ENCODE results near the gene UGT3A1.
A peak's percentile ranks its signal among the peaks of the same experiment; 100 is the strongest.

Gene UGT3A1

GRCh38 chr5:35939639-35940038, 51.6 kb downstream of the UGT3A1 start:
- H3K27me3 ChIP-seq (ENCODE audit: low read depth, low read length): no peaks in the 10 kb centered on the region
- no peaks in the 10 kb centered on the region for H3K4me1 ChIP-seq (ENCODE audit: control insufficient read depth in 1 of 2, insufficient read depth in 2 of 2, low read length in 2 of 2)
- no peaks in the 10 kb centered on the region for H3K9me3 ChIP-seq (ENCODE audit: control insufficient read depth in 1 of 2, low read length in 2 of 2)
- H3K4me3 ChIP-seq (ENCODE audit: low read depth in 1 of 2, low read length in 2 of 2): no peak overlapping the region
- H3K27ac ChIP-seq (ENCODE audit: low read length): no peak overlapping the region
- H3K36me3 ChIP-seq (ENCODE audit: control insufficient read depth in 1 of 2, insufficient read depth in 2 of 2, low read length in 2 of 2): no peaks in the 10 kb centered on the region

DNA sequence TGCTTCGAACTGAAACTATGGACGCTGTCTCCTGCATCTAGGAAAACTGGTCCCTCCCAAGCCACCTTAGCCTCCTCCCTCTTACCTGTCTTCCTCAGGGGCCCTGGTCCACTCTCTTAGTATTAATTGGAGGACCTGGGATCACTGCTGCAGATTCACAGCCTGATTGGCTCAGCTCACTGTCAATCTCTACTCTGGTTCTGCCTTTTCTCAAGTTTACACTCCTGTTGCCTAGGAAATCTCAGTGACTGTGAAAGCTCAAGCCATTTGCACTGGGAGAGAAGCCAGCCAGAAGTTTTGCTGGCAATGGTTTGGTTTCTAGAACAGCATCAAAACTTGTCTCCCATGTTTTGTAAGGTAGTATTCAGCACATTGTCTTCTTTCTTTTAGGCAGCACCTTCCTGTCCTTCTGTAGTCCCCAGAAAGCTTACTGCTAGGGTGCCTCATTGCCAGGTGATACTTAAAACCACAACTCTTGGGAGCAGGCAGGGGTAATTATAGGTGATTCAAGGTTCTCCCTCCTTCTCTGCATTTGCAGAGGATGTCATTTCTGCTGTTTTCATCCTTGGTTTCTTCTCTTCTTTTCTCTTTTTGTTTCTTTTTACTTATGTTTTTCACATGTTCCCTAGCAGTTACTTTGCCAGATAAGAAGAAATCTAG, 52.5 kb downstream of the UGT3A1 start, which contains the start of gene CAPSL:
Gene CAPSL (minus strand): TSS at position 55 of the 660 bp plus-strand sequence. CDS start 17,502 bp downstream, outside the sequence.
- no peaks in the 10 kb centered on the region for H3K27me3 ChIP-seq (ENCODE audit: low read depth, low read length)
- no peaks in the 10 kb centered on the region for H3K9me3 ChIP-seq (ENCODE audit: control insufficient read depth in 1 of 2, low read length in 2 of 2)
- no peaks in the 10 kb centered on the region for H3K36me3 ChIP-seq (ENCODE audit: control insufficient read depth in 1 of 2, insufficient read depth in 2 of 2, low read length in 2 of 2)
- H3K27ac ChIP-seq (ENCODE audit: low read length): no peak within 1 kb of the TSS
- H3K4me1 ChIP-seq (ENCODE audit: control insufficient read depth in 1 of 2, insufficient read depth in 2 of 2, low read length in 2 of 2): no peaks in the 10 kb centered on the region
- H3K4me3 ChIP-seq (ENCODE audit: low read depth in 1 of 2, low read length in 2 of 2): peak within 1 kb of the TSS; percentile 8 to 14

- Histone ChIP-seq H3K9me3 (ENCODE audit: control insufficient read depth in 1 of 2, low read length in 2 of 2) (no peaks in the 10 kb centered on the region), H3K36me3 (ENCODE audit: control insufficient read depth in 1 of 2, insufficient read depth in 2 of 2, low read length in 2 of 2) (no peaks in the 10 kb centered on the region), H3K4me1 (ENCODE audit: control insufficient read depth in 1 of 2, insufficient read depth in 2 of 2, low read length in 2 of 2) (peaks cover 0 to 8% of the 10 kb centered on the region in 2 donors), H3K27ac (ENCODE audit: low read length) (no peak overlapping the region), H3K4me3 (ENCODE audit: low read depth in 1 of 2, low read length in 2 of 2) (peak overlapping the region in 1 of 2 donors; percentile 34), H3K27me3 (ENCODE audit: low read depth, low read length) (no peaks in the 10 kb centered on the region)
Observed at GRCh38 chr5:35926389-35927051, 64.7 kb downstream of the UGT3A1 start.

GRCh38 chr5:35924950-35925722, 66.1 kb downstream of the UGT3A1 start:
- Histone ChIP-seq H3K4me1 (ENCODE audit: control insufficient read depth in 1 of 2, insufficient read depth in 2 of 2, low read length in 2 of 2) (peaks cover 0 to 8% of the 10 kb centered on the region in 2 donors), H3K9me3 (ENCODE audit: control insufficient read depth in 1 of 2, low read length in 2 of 2) (no peaks in the 10 kb centered on the region), H3K27ac (ENCODE audit: low read length) (no peak overlapping the region), H3K4me3 (ENCODE audit: low read depth in 1 of 2, low read length in 2 of 2) (no peak overlapping the region), H3K27me3 (ENCODE audit: low read depth, low read length) (no peaks in the 10 kb centered on the region), H3K36me3 (ENCODE audit: control insufficient read depth in 1 of 2, insufficient read depth in 2 of 2, low read length in 2 of 2) (no peaks in the 10 kb centered on the region)

DNA sequence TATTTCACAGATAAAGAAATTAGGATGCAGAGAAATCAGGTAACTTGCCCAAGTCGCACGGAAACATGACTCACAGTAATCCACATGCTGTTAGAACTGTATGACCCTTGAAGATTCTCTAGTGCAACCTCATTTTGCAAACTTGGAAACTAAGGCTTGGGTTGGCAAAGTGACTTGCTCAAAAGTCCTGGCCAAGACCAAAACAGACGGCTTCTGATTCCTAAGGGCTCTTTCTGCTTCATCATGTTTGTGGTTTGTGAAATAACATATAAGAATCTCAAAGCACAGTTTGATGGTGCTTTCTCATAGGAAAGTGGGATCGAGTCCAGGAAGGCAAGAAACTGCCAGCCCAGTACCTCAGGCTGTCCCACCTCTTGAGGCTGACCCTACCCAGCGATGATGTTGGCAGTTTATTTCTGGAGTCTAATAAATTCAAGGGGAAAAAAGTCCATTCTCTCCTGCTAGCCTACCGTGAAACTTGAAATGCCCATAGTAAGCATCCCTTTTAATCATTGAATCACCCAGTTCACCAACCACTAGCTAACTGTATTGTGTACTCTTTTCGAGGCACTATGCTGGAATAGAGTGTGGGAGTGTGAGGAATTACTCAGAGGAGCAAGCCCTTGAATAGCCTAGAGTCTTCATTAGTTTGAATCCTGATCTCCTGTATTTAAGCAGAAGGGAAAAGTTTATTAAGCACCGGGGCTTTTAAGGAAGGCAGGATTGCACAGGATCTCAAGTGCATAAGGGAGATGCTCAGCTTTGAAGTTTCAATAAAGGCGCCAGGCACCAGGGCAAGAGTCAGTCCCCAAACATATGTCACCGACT, 66.9 kb downstream of the UGT3A1 start:
- Histone ChIP-seq H3K4me3 (ENCODE audit: low read depth in 1 of 2, low read length in 2 of 2) (no peak overlapping the region), H3K4me1 (ENCODE audit: control insufficient read depth in 1 of 2, insufficient read depth in 2 of 2, low read length in 2 of 2) (peaks cover 0 to 8% of the 10 kb centered on the region in 2 donors), H3K27ac (ENCODE audit: low read length) (no peak overlapping the region), H3K9me3 (ENCODE audit: control insufficient read depth in 1 of 2, low read length in 2 of 2) (peaks cover 0 to 6% of the 10 kb centered on the region in 2 donors), H3K27me3 (ENCODE audit: low read depth, low read length) (no peaks in the 10 kb centered on the region), H3K36me3 (ENCODE audit: control insufficient read depth in 1 of 2, insufficient read depth in 2 of 2, low read length in 2 of 2) (no peaks in the 10 kb centered on the region)

- H3K4me1 ChIP-seq (ENCODE audit: control insufficient read depth in 1 of 2, insufficient read depth in 2 of 2, low read length in 2 of 2): peaks cover 0 to 8% of the 10 kb centered on the region in 2 donors
Observed at GRCh38 chr5:35922468-35922867, 68.7 kb downstream of the UGT3A1 start.

DNA sequence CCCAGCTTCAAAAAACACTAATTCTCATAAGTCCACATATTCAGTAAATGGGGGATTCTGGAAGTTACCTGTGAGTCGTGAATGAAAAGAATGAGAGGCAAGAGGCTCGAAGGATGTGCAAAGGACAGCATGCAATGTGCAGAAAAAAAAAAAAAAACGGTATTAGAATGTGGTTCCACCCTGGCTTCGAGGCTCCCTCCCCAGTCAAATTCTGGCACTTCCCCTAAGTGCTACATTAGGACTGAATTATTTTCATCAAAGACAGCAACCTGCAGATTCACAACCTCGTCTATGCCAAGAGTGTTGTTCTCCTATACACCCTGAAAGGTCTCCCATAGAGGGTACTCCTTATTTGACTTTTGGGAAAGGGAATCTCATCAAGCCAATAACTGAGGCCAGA, 69.3 kb downstream of the UGT3A1 start:
- H3K4me3 ChIP-seq (ENCODE audit: low read depth in 1 of 2, low read length in 2 of 2): no peak overlapping the region
- H3K4me1 ChIP-seq (ENCODE audit: control insufficient read depth in 1 of 2, insufficient read depth in 2 of 2, low read length in 2 of 2): peaks cover 0 to 8% of the 10 kb centered on the region in 2 donors
- no peaks in the 10 kb centered on the region for H3K27me3 ChIP-seq (ENCODE audit: low read depth, low read length)
- H3K9me3 ChIP-seq (ENCODE audit: control insufficient read depth in 1 of 2, low read length in 2 of 2): peaks cover 0 to 6% of the 10 kb centered on the region in 2 donors
- H3K27ac ChIP-seq (ENCODE audit: low read length): no peak overlapping the region
- no peaks in the 10 kb centered on the region for H3K36me3 ChIP-seq (ENCODE audit: control insufficient read depth in 1 of 2, insufficient read depth in 2 of 2, low read length in 2 of 2)

More at GRCh38 chr5:35922468-35922867, 68.7 kb downstream of the UGT3A1 start:
- Histone ChIP-seq H3K9me3 (ENCODE audit: control insufficient read depth in 1 of 2, low read length in 2 of 2) (peaks cover 0 to 6% of the 10 kb centered on the region in 2 donors), H3K36me3 (ENCODE audit: control insufficient read depth in 1 of 2, insufficient read depth in 2 of 2, low read length in 2 of 2) (no peaks in the 10 kb centered on the region), H3K27ac (ENCODE audit: low read length) (no peak overlapping the region), H3K27me3 (ENCODE audit: low read depth, low read length) (no peaks in the 10 kb centered on the region), H3K4me3 (ENCODE audit: low read depth in 1 of 2, low read length in 2 of 2) (no peak overlapping the region)

DNA sequence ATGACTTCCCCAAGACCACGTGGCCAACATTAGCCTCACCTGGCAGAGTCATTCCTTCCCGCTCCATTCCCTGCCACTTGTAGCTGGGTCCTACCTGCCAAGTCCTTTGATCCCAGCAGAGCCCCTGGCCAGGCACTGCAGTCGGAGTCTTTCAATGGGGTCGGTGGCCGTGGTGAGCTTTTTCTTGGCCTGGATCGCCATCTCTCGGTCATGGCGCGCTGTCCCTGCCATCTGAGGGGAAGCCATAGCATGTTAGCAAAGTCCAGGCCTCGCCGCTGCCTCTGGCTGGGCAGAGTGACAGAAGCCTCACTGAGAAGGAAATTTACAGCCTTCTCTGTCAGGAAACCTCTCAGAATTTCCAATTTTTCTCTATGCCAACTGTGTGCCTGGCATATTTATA, 70.3 kb downstream of the UGT3A1 start:
- Histone ChIP-seq H3K36me3 (ENCODE audit: control insufficient read depth in 1 of 2, insufficient read depth in 2 of 2, low read length in 2 of 2) (no peaks in the 10 kb centered on the region), H3K27ac (ENCODE audit: low read length) (no peak overlapping the region), H3K4me1 (ENCODE audit: control insufficient read depth in 1 of 2, insufficient read depth in 2 of 2, low read length in 2 of 2) (peaks cover 0 to 8% of the 10 kb centered on the region in 2 donors), H3K9me3 (ENCODE audit: control insufficient read depth in 1 of 2, low read length in 2 of 2) (peaks cover 0 to 6% of the 10 kb centered on the region in 2 donors), H3K4me3 (ENCODE audit: low read depth in 1 of 2, low read length in 2 of 2) (no peak overlapping the region), H3K27me3 (ENCODE audit: low read depth, low read length) (no peaks in the 10 kb centered on the region)

- Histone ChIP-seq H3K9me3 (ENCODE audit: control insufficient read depth in 1 of 2, low read length in 2 of 2) (peaks cover 0 to 6% of the 10 kb centered on the region in 2 donors), H3K27me3 (ENCODE audit: low read depth, low read length) (no peaks in the 10 kb centered on the region), H3K36me3 (ENCODE audit: control insufficient read depth in 1 of 2, insufficient read depth in 2 of 2, low read length in 2 of 2) (no peaks in the 10 kb centered on the region), H3K4me3 (ENCODE audit: low read depth in 1 of 2, low read length in 2 of 2) (no peak overlapping the region), H3K27ac (ENCODE audit: low read length) (no peak overlapping the region), H3K4me1 (ENCODE audit: control insufficient read depth in 1 of 2, insufficient read depth in 2 of 2, low read length in 2 of 2) (no peaks in the 10 kb centered on the region)
Observed at GRCh38 chr5:35919191-35919590, 72.0 kb downstream of the UGT3A1 start.

GRCh38 chr5:35908814-35909213, 82.4 kb downstream of the UGT3A1 start:
- no peaks in the 10 kb centered on the region for H3K4me1 ChIP-seq (ENCODE audit: control insufficient read depth in 1 of 2, insufficient read depth in 2 of 2, low read length in 2 of 2)
- H3K4me3 ChIP-seq (ENCODE audit: low read depth in 1 of 2, low read length in 2 of 2): no peak overlapping the region
- no peak overlapping the region for H3K27ac ChIP-seq (ENCODE audit: low read length)
- no peaks in the 10 kb centered on the region for H3K27me3 ChIP-seq (ENCODE audit: low read depth, low read length)
- H3K9me3 ChIP-seq (ENCODE audit: control insufficient read depth in 1 of 2, low read length in 2 of 2): peaks cover 0 to 3% of the 10 kb centered on the region in 2 donors
- H3K36me3 ChIP-seq (ENCODE audit: control insufficient read depth in 1 of 2, insufficient read depth in 2 of 2, low read length in 2 of 2): no peaks in the 10 kb centered on the region
